HG03103 (cell line): ENCODE measurements around the gene VPS8.
"Not testable (repeated sequence)": the region's sequence is repeated elsewhere in the genome, so short reads cannot be mapped to it uniquely, and the experiment has no call there.

Source experiments
- ATAC-seq: cut with Tn5 transposase; IDR thresholded peaks from one replicate; pipeline ENCODE4 v1.9.1; 2021; ENCODE audit warnings: low read depth; ENCODE audit not compliant: unreplicated experiment

VPS8 gene

GRCh38 chr3:184954251-184954650 is 142.3 kb downstream of the VPS8 start:
- no peak for ATAC-seq

GRCh38 chr3:184954851-184955250 is 142.9 kb downstream of the VPS8 start:
- ATAC-seq: not testable (repeated sequence)

- no peak for ATAC-seq
Measured at GRCh38 chr3:184965639-184966430, 153.9 kb downstream of the VPS8 start.

- no peak for ATAC-seq
Measured at GRCh38 chr3:184968115-184968514, 156.1 kb downstream of the VPS8 start.

GRCh38 chr3:184970186-184970585 is 158.2 kb downstream of the VPS8 start:
- no peak for ATAC-seq

GRCh38 chr3:184977796-184978195 is 165.8 kb downstream of the VPS8 start:
- no peak for ATAC-seq

- no peak for ATAC-seq
Measured at GRCh38 chr3:184981071-184981470, 169.1 kb downstream of the VPS8 start.

- no peak for ATAC-seq
Measured at GRCh38 chr3:184982076-184982475, 170.1 kb downstream of the VPS8 start.

GRCh38 chr3:184985586-184985985 is 173.6 kb downstream of the VPS8 start:
- ATAC-seq: no peak

GRCh38 chr3:184986366-184986889 is 174.5 kb downstream of the VPS8 start:
- ATAC-seq: no peak

GRCh38 chr3:184993394-184993793 is 181.4 kb downstream of the VPS8 start:
- no peak for ATAC-seq

GRCh38 chr3:185003876-185004275 is 191.9 kb downstream of the VPS8 start:
- ATAC-seq: not testable (repeated sequence)

- no peak for ATAC-seq
Measured at GRCh38 chr3:185009650-185010049, 197.7 kb downstream of the VPS8 start.

GRCh38 chr3:185017584-185017983 is 205.6 kb downstream of the VPS8 start:
- ATAC-seq: not testable (repeated sequence)

- not testable (repeated sequence) for ATAC-seq
Measured at GRCh38 chr3:185017996-185018395, 206.0 kb downstream of the VPS8 start.

GRCh38 chr3:185021256-185021655 is 209.3 kb downstream of the VPS8 start:
- ATAC-seq: no peak

GRCh38 chr3:185024406-185024805 is 212.4 kb downstream of the VPS8 start:
- no peak for ATAC-seq

- no peak for ATAC-seq
Measured at GRCh38 chr3:185024966-185025365, 213.0 kb downstream of the VPS8 start.

GRCh38 chr3:185028121-185028520 is 216.2 kb downstream of the VPS8 start:
- ATAC-seq: no peak

- no peak for ATAC-seq
Measured at GRCh38 chr3:185029086-185029485, 217.1 kb downstream of the VPS8 start.

- no peak for ATAC-seq
Measured at GRCh38 chr3:185030399-185030798, 218.4 kb downstream of the VPS8 start.

GRCh38 chr3:185030951-185031350 is 219.0 kb downstream of the VPS8 start:
- ATAC-seq: no peak
